HG03196 (cell line): ENCODE results near the gene DHRS3.
"Not testable (repeated sequence)": the region's sequence is repeated elsewhere in the genome, so short reads cannot be mapped to it uniquely, and the experiment has no call there.

ENCODE experiments used
- ATAC-seq: cut with Tn5 transposase; IDR thresholded peaks from one replicate; pipeline ENCODE4 v1.9.1; 2021; ENCODE audit not compliant: unreplicated experiment

DHRS3 gene

GRCh38 chr1:12578860-12579422 is 39.1 kb downstream of the DHRS3 start:
- ATAC-seq = no peak

- no peak for ATAC-seq
Observed at GRCh38 chr1:12577020-12577419, 41.0 kb downstream of the DHRS3 start.

- ATAC-seq = no peak
Observed at GRCh38 chr1:12574757-12575139, 43.3 kb downstream of the DHRS3 start.

GRCh38 chr1:12573015-12573825 is 44.8 kb downstream of the DHRS3 start:
- no peak for ATAC-seq

GRCh38 chr1:12572522-12572921 is 45.5 kb downstream of the DHRS3 start:
- ATAC-seq = no peak

- ATAC-seq = no peak
Observed at GRCh38 chr1:12570291-12570690, 47.7 kb downstream of the DHRS3 start.

- no peak for ATAC-seq
Observed at GRCh38 chr1:12568009-12568767, 49.8 kb downstream of the DHRS3 start.

GRCh38 chr1:12567288-12567819 is 50.7 kb downstream of the DHRS3 start:
- ATAC-seq = no peak

- no peak for ATAC-seq
Observed at GRCh38 chr1:12566484-12567287, 51.3 kb downstream of the DHRS3 start.

GRCh38 chr1:12565966-12566352 is 52.1 kb downstream of the DHRS3 start:
- no peak for ATAC-seq

GRCh38 chr1:12565094-12565965 is 52.7 kb downstream of the DHRS3 start:
- no peak for ATAC-seq

GRCh38 chr1:12564251-12564650 is 53.8 kb downstream of the DHRS3 start:
- not testable (repeated sequence) for ATAC-seq

GRCh38 chr1:12562955-12563576 is 54.9 kb downstream of the DHRS3 start:
- ATAC-seq = no peak

- ATAC-seq = no peak
Observed at GRCh38 chr1:12561121-12561520, 56.9 kb downstream of the DHRS3 start.

- ATAC-seq = no peak
Observed at GRCh38 chr1:12556957-12557935, 60.8 kb downstream of the DHRS3 start.

GRCh38 chr1:12556368-12556930 is 61.6 kb downstream of the DHRS3 start:
- ATAC-seq = no peak

GRCh38 chr1:12555411-12556367 is 62.3 kb downstream of the DHRS3 start:
- ATAC-seq = no peak
